Mesendoderm (in vitro differentiated cells): ENCODE results near the gene SPEM1.

Experiments used
- DNase-seq: peaks from one replicate; pipeline ENCODE4 v3.0.0; 2013
- H2AK5ac ChIP-seq: 2 replicates; pipeline ENCODE4 v1.6.1; 2013; ENCODE audit warnings: low read length, inconsistent platforms
- H2BK120ac ChIP-seq: 2 replicates; pipeline ENCODE4 v1.6.1; 2013; ENCODE audit warnings: low read depth, mild to moderate bottlenecking, low read length, moderate library complexity, mixed read lengths
- H2BK15ac ChIP-seq: replicated peaks from 2 replicates; pipeline ENCODE4 v1.6.1; 2013; ENCODE audit warnings: low read depth, mild to moderate bottlenecking, moderate library complexity
- H2BK5ac ChIP-seq: 2 replicates; pipeline ENCODE4 v1.6.1; 2013; ENCODE audit warnings: low read length, inconsistent platforms
- H3K18ac ChIP-seq: 2 replicates; pipeline ENCODE4 v1.6.1; 2013; ENCODE audit warnings: mild to moderate bottlenecking, low read length, mixed read lengths
- H3K23ac ChIP-seq: one replicate; pipeline ENCODE4 v1.6.1; 2013; ENCODE audit warnings: low read length
- H3K27ac ChIP-seq: 2 replicates; pipeline ENCODE4 v1.5.1; 2013; ENCODE audit warnings: low read depth, mild to moderate bottlenecking, inconsistent platforms, low read length, moderate library complexity
- H3K27me3 ChIP-seq: 2 replicates; pipeline ENCODE4 v1.6.1; 2013; ENCODE audit warnings: low read length, control low read depth, mild to moderate bottlenecking, inconsistent platforms; ENCODE audit not compliant: insufficient read depth, poor library complexity
- H3K36me3 ChIP-seq: 2 replicates; pipeline ENCODE4 v1.6.1; 2013; ENCODE audit warnings: low read length, inconsistent platforms; ENCODE audit not compliant: control insufficient read depth, insufficient read depth
- H3K4ac ChIP-seq: one replicate; pipeline ENCODE4 v1.6.1; 2013; ENCODE audit warnings: low read depth, mild to moderate bottlenecking, low read length, moderate library complexity
- H3K4me1 ChIP-seq: 2 replicates; pipeline ENCODE4 v1.6.1; 2013; ENCODE audit warnings: low read depth, low read length, inconsistent platforms; ENCODE audit not compliant: control insufficient read depth
- H3K4me2 ChIP-seq: 2 replicates; pipeline ENCODE4 v1.6.1; 2013; ENCODE audit warnings: low read length
- H3K4me3 ChIP-seq: 2 replicates; pipeline ENCODE4 v1.5.1; 2013; ENCODE audit warnings: mild to moderate bottlenecking, low read length
- H3K56ac ChIP-seq: one replicate; pipeline ENCODE4 v1.6.1; 2013; ENCODE audit warnings: low read length
- H3K79me1 ChIP-seq: 2 replicates; pipeline ENCODE4 v1.6.1; 2013; ENCODE audit warnings: low read length, inconsistent platforms
- H3K79me2 ChIP-seq: 2 replicates; pipeline ENCODE4 v1.6.1; 2013; ENCODE audit warnings: mild to moderate bottlenecking, low read length; ENCODE audit not compliant: control insufficient read depth, insufficient read depth
- H3K9ac ChIP-seq: 2 replicates; pipeline ENCODE4 v1.6.1; 2013; ENCODE audit warnings: low read length, inconsistent platforms
- H4K5ac ChIP-seq: one replicate; pipeline ENCODE4 v1.6.1; 2013; ENCODE audit warnings: low read length
- H4K8ac ChIP-seq: one replicate; pipeline ENCODE4 v1.6.1; 2013; ENCODE audit warnings: low read depth, mild to moderate bottlenecking, control low read depth, low read length, moderate library complexity
- WGBS: extraction: QIAGEN DNeasy Blood & Tissue Kit; methylation state at CpG from one replicate; pipeline ENCODE4 v1.1.7; 2013; ENCODE audit warnings: low lambda C conversion rate, missing lambda C conversion rate; ENCODE audit not compliant: insufficient coverage; ENCODE audit errors: extremely low coverage; 5-methylcytosine and 5-hydroxymethylcytosine counted together

SPEM1 gene

GRCh38 chr17:7411427-7411750, 8.7 kb upstream of the SPEM1 start:
- no peak overlapping the region for H3K18ac ChIP-seq

GRCh38 chr17:7413346-7413985, 6.7 kb upstream of the SPEM1 start:
- no peak overlapping the region for H3K27ac ChIP-seq
- H3K23ac ChIP-seq: peak overlapping the region; percentile 3
- no peaks in the 10 kb centered on the region for H3K36me3 ChIP-seq
- H3K27me3 ChIP-seq: no peaks in the 10 kb centered on the region
- DNase-seq: no peak
- no peak overlapping the region for H4K8ac ChIP-seq
- H3K4me3 ChIP-seq: no peak overlapping the region
- no peak overlapping the region for H3K9ac ChIP-seq
- no peaks in the 10 kb centered on the region for H3K4me1 ChIP-seq
- no peak overlapping the region for H3K56ac ChIP-seq
- H2BK5ac ChIP-seq: no peak overlapping the region
- H2AK5ac ChIP-seq: no peak overlapping the region
- no peak overlapping the region for H3K4ac ChIP-seq
- no CpG with 5 or more reads among the region's 6 CpGs for WGBS
- H3K4me2 ChIP-seq: no peak overlapping the region
- no peak overlapping the region for H2BK120ac ChIP-seq
- no peak overlapping the region for H2BK15ac ChIP-seq
- no peak overlapping the region for H3K18ac ChIP-seq
- H3K79me1 ChIP-seq: no peaks in the 10 kb centered on the region
- no peaks in the 10 kb centered on the region for H3K79me2 ChIP-seq
- H4K5ac ChIP-seq: no peak overlapping the region

More at GRCh38 chr17:7411427-7411750, 8.7 kb upstream of the SPEM1 start:
- Histone ChIP-seq H3K79me2 (no peaks in the 10 kb centered on the region), H4K8ac (no peak overlapping the region), H4K5ac (no peak overlapping the region), H2BK15ac (no peak overlapping the region), H2BK5ac (no peak overlapping the region), H3K56ac (no peak overlapping the region), H3K79me1 (no peaks in the 10 kb centered on the region), H3K23ac (no peak overlapping the region), H2AK5ac (no peak overlapping the region), H3K36me3 (no peaks in the 10 kb centered on the region), H3K27me3 (no peaks in the 10 kb centered on the region), H3K9ac (no peak overlapping the region), H3K4me1 (peaks cover 4% of the 10 kb centered on the region), H3K27ac (no peak overlapping the region), H3K4ac (no peak overlapping the region), H3K4me2 (no peak overlapping the region), H3K4me3 (no peak overlapping the region), H2BK120ac (no peak overlapping the region)
- no CpG with 5 or more reads among the region's 8 CpGs for WGBS
- DNase-seq: no peak

- Histone ChIP-seq H3K4me3 (no peak overlapping the region), H3K36me3 (no peaks in the 10 kb centered on the region), H3K4ac (no peak overlapping the region), H3K9ac (no peak overlapping the region), H3K23ac (no peak overlapping the region), H2BK15ac (no peak overlapping the region), H3K27me3 (no peaks in the 10 kb centered on the region), H3K79me2 (no peaks in the 10 kb centered on the region), H3K18ac (no peak overlapping the region), H2BK120ac (no peak overlapping the region), H3K4me2 (no peak overlapping the region), H3K79me1 (no peaks in the 10 kb centered on the region), H4K5ac (no peak overlapping the region), H3K4me1 (no peaks in the 10 kb centered on the region), H3K27ac (no peak overlapping the region), H2BK5ac (no peak overlapping the region), H2AK5ac (no peak overlapping the region), H4K8ac (no peak overlapping the region), H3K56ac (no peak overlapping the region)
- no peak for DNase-seq
- no CpG with 5 or more reads among the region's 14 CpGs for WGBS
Measured at GRCh38 chr17:7414837-7415236, 5.3 kb upstream of the SPEM1 start.

- Histone ChIP-seq H3K79me2 (no peaks in the 10 kb centered on the region), H3K4ac (no peak overlapping the region), H3K4me2 (no peak overlapping the region), H2BK120ac (no peak overlapping the region), H2AK5ac (no peak overlapping the region), H3K36me3 (no peaks in the 10 kb centered on the region), H3K4me1 (no peaks in the 10 kb centered on the region), H3K79me1 (no peaks in the 10 kb centered on the region), H2BK15ac (no peak overlapping the region), H3K56ac (no peak overlapping the region), H3K23ac (no peak overlapping the region), H3K9ac (no peak overlapping the region), H4K8ac (no peak overlapping the region), H3K18ac (no peak overlapping the region), H3K27me3 (no peaks in the 10 kb centered on the region), H3K4me3 (no peak overlapping the region), H3K27ac (no peak overlapping the region), H2BK5ac (no peak overlapping the region), H4K5ac (no peak overlapping the region)
- no CpG with 5 or more reads among the region's 23 CpGs for WGBS
- no peak for DNase-seq
Measured at GRCh38 chr17:7415784-7416183, 4.3 kb upstream of the SPEM1 start.

GRCh38 chr17:7416323-7416722, 3.8 kb upstream of the SPEM1 start:
- no peaks in the 10 kb centered on the region for H3K4me1 ChIP-seq

GRCh38 chr17:7417056-7417655, 3.0 kb upstream of the SPEM1 start:
- Histone ChIP-seq H3K56ac (no peak overlapping the region), H3K9ac (no peak overlapping the region), H2BK5ac (no peak overlapping the region), H2AK5ac (no peak overlapping the region), H3K23ac (no peak overlapping the region), H3K4me2 (no peak overlapping the region), H3K79me2 (no peaks in the 10 kb centered on the region), H2BK15ac (no peak overlapping the region), H3K4me3 (no peak overlapping the region), H3K79me1 (no peaks in the 10 kb centered on the region), H4K8ac (no peak overlapping the region), H3K4ac (no peak overlapping the region), H3K18ac (no peak overlapping the region), H3K27me3 (no peaks in the 10 kb centered on the region), H3K36me3 (no peaks in the 10 kb centered on the region), H3K4me1 (no peaks in the 10 kb centered on the region), H4K5ac (no peak overlapping the region), H3K27ac (no peak overlapping the region), H2BK120ac (no peak overlapping the region)
- no CpG with 5 or more reads among the region's 54 CpGs for WGBS
- no peak for DNase-seq

More at GRCh38 chr17:7416323-7416722, 3.8 kb upstream of the SPEM1 start:
- Histone ChIP-seq H2BK5ac (no peak overlapping the region), H3K4me3 (no peak overlapping the region), H4K5ac (no peak overlapping the region), H2BK15ac (no peak overlapping the region), H3K23ac (no peak overlapping the region), H3K79me1 (no peaks in the 10 kb centered on the region), H3K4me2 (no peak overlapping the region), H3K9ac (no peak overlapping the region), H4K8ac (no peak overlapping the region), H3K36me3 (no peaks in the 10 kb centered on the region), H3K79me2 (no peaks in the 10 kb centered on the region), H2BK120ac (no peak overlapping the region), H3K27me3 (no peaks in the 10 kb centered on the region), H2AK5ac (no peak overlapping the region), H3K18ac (no peak overlapping the region), H3K4ac (no peak overlapping the region), H3K56ac (no peak overlapping the region), H3K27ac (no peak overlapping the region)
- DNase-seq: no peak
- no CpG with 5 or more reads among the region's 6 CpGs for WGBS
